ENCODE data around the gene NEK11.

NEK11 gene, protein sequence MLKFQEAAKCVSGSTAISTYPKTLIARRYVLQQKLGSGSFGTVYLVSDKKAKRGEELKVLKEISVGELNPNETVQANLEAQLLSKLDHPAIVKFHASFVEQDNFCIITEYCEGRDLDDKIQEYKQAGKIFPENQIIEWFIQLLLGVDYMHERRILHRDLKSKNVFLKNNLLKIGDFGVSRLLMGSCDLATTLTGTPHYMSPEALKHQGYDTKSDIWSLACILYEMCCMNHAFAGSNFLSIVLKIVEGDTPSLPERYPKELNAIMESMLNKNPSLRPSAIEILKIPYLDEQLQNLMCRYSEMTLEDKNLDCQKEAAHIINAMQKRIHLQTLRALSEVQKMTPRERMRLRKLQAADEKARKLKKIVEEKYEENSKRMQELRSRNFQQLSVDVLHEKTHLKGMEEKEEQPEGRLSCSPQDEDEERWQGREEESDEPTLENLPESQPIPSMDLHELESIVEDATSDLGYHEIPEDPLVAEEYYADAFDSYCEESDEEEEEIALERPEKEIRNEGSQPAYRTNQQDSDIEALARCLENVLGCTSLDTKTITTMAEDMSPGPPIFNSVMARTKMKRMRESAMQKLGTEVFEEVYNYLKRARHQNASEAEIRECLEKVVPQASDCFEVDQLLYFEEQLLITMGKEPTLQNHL

GRCh38 chr3:131026321-131027151, at the start of gene NEK11, which contains the start of gene ASTE1:
NEK11 (plus strand) TSS chr3:131026877; CDS start chr3:131029709, 2,832 bp downstream.
ASTE1 (minus strand) TSS chr3:131026825; CDS start chr3:131025306, 1,519 bp downstream.
- peaks cover 35% of the 10 kb centered on the region for H3K36me3 ChIP-seq (ENCODE audit: insufficient read depth, low read length)
- no peaks in the 10 kb centered on the region for H3K79me2 ChIP-seq (ENCODE audit: insufficient read depth, low read length)
- H4K20me1 ChIP-seq (ENCODE audit: insufficient read depth, low read length): no peaks in the 10 kb centered on the region
- TF ChIP-seq CTCF (IDR thresholded peaks at IDR 0.05; ENCODE audit: low read length) (no peak), EZH2 (IDR thresholded peaks at IDR 0.05; ENCODE audit: borderline replicate concordance, low read length) (no peak)
- H2AFZ ChIP-seq (ENCODE audit: low read length): peak within 1 kb of the TSS; percentile 52
- H3K9ac ChIP-seq (ENCODE audit: low read length): peak within 1 kb of the TSS; percentile 89
- H3K4me2 ChIP-seq (ENCODE audit: low read length): peak within 1 kb of the TSS; percentile 87
- no peaks in the 10 kb centered on the region for H3K27me3 ChIP-seq (ENCODE audit: insufficient read depth, low read length)
- no peaks in the 10 kb centered on the region for H3K9me2 ChIP-seq (ENCODE audit: low read depth, low read length)
- H3K4me3 ChIP-seq (ENCODE audit: low read depth, low read length, poor library complexity, severe bottlenecking): peak within 1 kb of the TSS; percentile 83
- H3K27ac ChIP-seq (ENCODE audit: low read depth, low read length, poor library complexity, severe bottlenecking): peak within 1 kb of the TSS; percentile 67
- H3F3A ChIP-seq (ENCODE audit: insufficient read depth, low read length): no peaks in the 10 kb centered on the region
- H3K4me1 ChIP-seq (ENCODE audit: insufficient read depth, low read length, severe bottlenecking): peaks cover 34% of the 10 kb centered on the region
- no peaks in the 10 kb centered on the region for H3K9me3 ChIP-seq (ENCODE audit: low read length)

DNA sequence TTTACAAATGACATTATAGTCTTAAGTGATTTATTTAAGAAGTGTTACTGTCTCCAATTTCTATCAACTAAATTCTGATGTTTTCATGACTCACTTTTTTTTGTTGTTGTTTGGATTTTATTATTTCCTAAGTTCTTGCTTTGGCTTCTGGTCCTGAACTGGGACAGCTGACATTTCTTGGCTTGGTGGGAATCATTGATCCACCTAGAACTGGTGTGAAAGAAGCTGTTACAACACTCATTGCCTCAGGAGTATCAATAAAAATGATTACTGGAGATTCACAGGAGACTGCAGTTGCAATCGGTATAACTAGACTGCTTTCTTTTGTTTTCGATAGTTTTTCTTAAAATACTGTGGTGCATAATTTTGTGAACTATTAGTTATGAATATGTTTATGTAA, 47.6 kb upstream of the NEK11 start:
- Histone ChIP-seq H2AFZ (ENCODE audit: low read length) (no peak overlapping the region), H3K4me2 (ENCODE audit: low read length) (no peak overlapping the region), H3K9me3 (ENCODE audit: low read length) (no peaks in the 10 kb centered on the region), H3K36me3 (ENCODE audit: insufficient read depth, low read length) (peaks cover 57% of the 10 kb centered on the region; the same call in 1 of the 2 replicates), H3F3A (ENCODE audit: insufficient read depth, low read length) (no peaks in the 10 kb centered on the region), H4K20me1 (ENCODE audit: insufficient read depth, low read length) (no peaks in the 10 kb centered on the region), H3K27me3 (ENCODE audit: insufficient read depth, low read length) (no peaks in the 10 kb centered on the region), H3K9me2 (ENCODE audit: low read depth, low read length) (no peaks in the 10 kb centered on the region), H3K4me3 (ENCODE audit: low read depth, low read length, poor library complexity, severe bottlenecking) (no peak overlapping the region), H3K27ac (ENCODE audit: low read depth, low read length, poor library complexity, severe bottlenecking) (no peak overlapping the region), H3K4me1 (ENCODE audit: insufficient read depth, low read length, severe bottlenecking) (no peaks in the 10 kb centered on the region), H3K79me2 (ENCODE audit: insufficient read depth, low read length) (no peaks in the 10 kb centered on the region), H3K9ac (ENCODE audit: low read length) (no peak overlapping the region)
- TF ChIP-seq CTCF (IDR thresholded peaks at IDR 0.05; ENCODE audit: low read length) (no peak), EZH2 (IDR thresholded peaks at IDR 0.05; ENCODE audit: borderline replicate concordance, low read length) (no peak)

DNA sequence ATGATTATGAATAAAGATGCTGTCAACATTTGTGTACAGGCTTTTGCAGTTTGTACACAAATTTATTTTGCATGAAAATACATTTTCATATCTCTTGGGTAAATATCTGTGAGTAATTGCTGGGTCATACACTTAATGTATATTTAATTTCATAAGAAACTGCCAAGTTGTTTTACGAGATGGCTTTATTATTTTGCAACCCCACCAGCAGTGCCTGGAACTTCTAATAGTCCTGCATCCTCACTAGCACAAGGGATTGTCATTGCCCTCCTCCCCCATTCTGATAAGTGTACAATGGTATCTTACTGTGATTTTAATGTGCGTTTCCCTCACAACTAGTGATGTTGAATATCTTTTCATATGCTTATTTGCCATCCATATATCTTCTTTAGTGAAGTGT, 45.2 kb upstream of the NEK11 start:
- TF ChIP-seq CTCF (IDR thresholded peaks at IDR 0.05; ENCODE audit: low read length): no peak
- TF ChIP-seq EZH2 (IDR thresholded peaks at IDR 0.05; ENCODE audit: borderline replicate concordance, low read length): no peak
- peaks cover 50% of the 10 kb centered on the region; the same call in 1 of the 2 replicates for H3K36me3 ChIP-seq (ENCODE audit: insufficient read depth, low read length)
- H3K9me3 ChIP-seq (ENCODE audit: low read length): no peaks in the 10 kb centered on the region
- no peaks in the 10 kb centered on the region for H3K79me2 ChIP-seq (ENCODE audit: insufficient read depth, low read length)
- H2AFZ ChIP-seq (ENCODE audit: low read length): no peak overlapping the region
- H3K27ac ChIP-seq (ENCODE audit: low read depth, low read length, poor library complexity, severe bottlenecking): no peak overlapping the region
- no peaks in the 10 kb centered on the region for H3F3A ChIP-seq (ENCODE audit: insufficient read depth, low read length)
- H3K9ac ChIP-seq (ENCODE audit: low read length): no peak overlapping the region
- no peaks in the 10 kb centered on the region for H3K9me2 ChIP-seq (ENCODE audit: low read depth, low read length)
- no peaks in the 10 kb centered on the region for H3K4me1 ChIP-seq (ENCODE audit: insufficient read depth, low read length, severe bottlenecking)
- no peak overlapping the region for H3K4me2 ChIP-seq (ENCODE audit: low read length)
- no peak overlapping the region for H3K4me3 ChIP-seq (ENCODE audit: low read depth, low read length, poor library complexity, severe bottlenecking)
- H4K20me1 ChIP-seq (ENCODE audit: insufficient read depth, low read length): no peaks in the 10 kb centered on the region
- H3K27me3 ChIP-seq (ENCODE audit: insufficient read depth, low read length): no peaks in the 10 kb centered on the region

Data from OCI-LY1 (cell line).